Muscle layer of duodenum (tissue), 2 donors: ENCODE data around the gene SLC19A1.
A peak's percentile ranks its signal among the peaks of the same experiment; 100 is the strongest.

Source experiments
- H3K27ac ChIP-seq: one replicate; pipeline ENCODE4 v1.7.0; 2013; ENCODE audit warnings: mild to moderate bottlenecking, low read length
- H3K27me3 ChIP-seq: one replicate; pipeline ENCODE4 v1.7.0; 2013; ENCODE audit warnings: low read depth, mild to moderate bottlenecking, control low read depth, low read length
- H3K36me3 ChIP-seq, 2 donors: one replicate each; pipeline ENCODE4 v1.7.0; 2013; ENCODE audit warnings: low read length in 2 of 2, control low read depth in 1 of 2, mild to moderate bottlenecking in 1 of 2; ENCODE audit not compliant: insufficient read depth in 2 of 2, control insufficient read depth in 1 of 2
- H3K4me1 ChIP-seq, 2 donors: one replicate each; pipeline ENCODE4 v1.7.0; 2013; ENCODE audit warnings: low read length in 2 of 2, mild to moderate bottlenecking in 2 of 2, control low read depth in 1 of 2, moderate library complexity in 1 of 2; ENCODE audit not compliant: insufficient read depth in 2 of 2, control insufficient read depth in 1 of 2
- H3K4me3 ChIP-seq, 2 donors: one replicate each; pipeline ENCODE4 v1.7.0; 2013; ENCODE audit warnings: low read length in 2 of 2, low read depth in 1 of 2, mild to moderate bottlenecking in 1 of 2
- H3K9me3 ChIP-seq, 2 donors: one replicate each; pipeline ENCODE4 v1.7.0; 2013; ENCODE audit warnings: low read length in 2 of 2, control low read depth in 1 of 2, mild to moderate bottlenecking in 1 of 2; ENCODE audit not compliant: control insufficient read depth in 1 of 2
- donor health status: healthy.

SLC19A1 gene

DNA sequence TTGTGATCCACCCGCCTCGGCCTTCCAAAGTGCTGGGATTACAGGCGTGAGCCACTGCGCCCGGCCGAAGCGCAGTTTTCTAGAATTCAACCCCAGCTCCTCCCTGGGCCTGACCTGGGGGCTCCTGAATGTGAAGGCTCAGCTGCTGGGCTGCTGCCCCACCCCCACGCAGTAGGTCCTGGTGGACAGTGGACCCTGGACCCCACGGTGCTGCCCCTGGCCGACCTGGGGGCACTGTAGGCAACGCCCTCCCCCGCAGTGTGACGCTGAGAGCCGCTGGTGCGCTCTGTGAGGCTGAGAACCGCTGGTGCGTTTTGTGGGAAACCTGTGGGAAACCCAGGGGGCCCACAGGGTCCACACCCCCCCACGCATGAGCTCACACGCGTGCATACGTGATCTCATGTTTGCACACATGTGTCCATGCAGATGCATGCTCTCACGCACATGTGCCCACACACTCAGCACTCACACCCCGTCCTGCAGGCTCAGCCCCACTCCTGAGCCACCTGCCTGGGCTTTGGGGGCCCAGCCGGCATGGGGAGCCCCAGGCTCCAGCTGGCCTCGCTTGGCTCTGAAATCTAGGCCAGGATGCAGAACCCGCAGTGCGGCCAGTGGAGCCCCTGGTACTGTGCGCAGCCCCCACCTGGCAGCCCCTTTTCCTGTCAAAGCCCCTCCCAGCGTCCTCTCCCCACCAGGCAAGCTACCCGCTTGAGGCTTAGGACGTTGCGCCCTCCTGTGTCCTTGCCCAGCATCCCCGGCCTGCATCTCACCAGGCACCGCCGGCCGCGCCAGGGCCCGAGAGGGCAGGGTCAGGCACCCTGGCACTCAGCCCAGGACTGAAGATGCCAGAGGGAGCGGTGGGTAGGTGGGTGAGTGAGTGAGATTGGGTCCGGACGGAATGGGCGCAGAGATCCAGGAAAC lies 69.5 kb downstream of the SLC19A1 start:
- Histone ChIP-seq H3K27me3 (no peaks in the 10 kb centered on the region), H3K4me1 (peaks cover 0 to 40% of the 10 kb centered on the region in 2 donors), H3K4me3 (no peak overlapping the region), H3K9me3 (no peaks in the 10 kb centered on the region), H3K27ac (no peak overlapping the region), H3K36me3 (peaks cover 5 to 30% of the 10 kb centered on the region in 2 donors)

DNA sequence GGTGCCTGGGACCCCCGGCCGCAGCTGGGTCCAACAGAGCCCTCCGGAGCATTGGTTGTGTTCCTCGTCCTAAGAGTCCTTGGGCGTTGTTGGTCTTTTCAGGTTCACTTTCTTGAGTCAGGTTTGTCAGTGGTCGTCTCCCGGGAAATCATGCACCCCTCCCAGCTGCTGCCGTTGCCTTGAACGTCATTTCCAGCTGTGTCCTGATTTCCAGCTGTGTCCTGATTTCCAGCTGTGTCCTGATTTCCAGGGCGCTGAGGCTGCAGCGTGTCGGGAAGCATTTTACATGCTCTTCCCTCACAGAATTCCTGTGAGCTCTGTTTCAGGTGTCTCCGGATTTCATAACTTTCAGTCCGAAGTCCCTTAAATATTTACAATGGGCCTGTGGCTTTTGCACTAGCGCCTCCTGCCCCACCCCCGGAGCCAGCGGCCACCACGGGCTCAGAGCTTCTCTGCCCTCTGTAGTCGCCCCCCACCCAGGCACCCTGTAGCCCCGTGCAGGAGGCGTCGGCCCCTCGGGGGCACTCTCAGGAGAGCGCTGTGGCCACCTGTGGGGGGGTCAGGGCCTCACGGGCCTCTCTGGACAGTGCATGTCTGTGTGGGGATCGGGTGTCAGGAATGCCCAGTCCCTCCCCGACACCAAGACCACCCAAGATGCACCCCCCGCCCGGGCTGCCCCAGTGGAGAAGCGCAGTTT lies 70.6 kb downstream of the SLC19A1 start:
- Histone ChIP-seq H3K4me3 (peak overlapping the region in 1 of 2 donors; percentile 1), H3K36me3 (peaks cover 5 to 30% of the 10 kb centered on the region in 2 donors), H3K27ac (peak overlapping the region; percentile 31), H3K9me3 (no peaks in the 10 kb centered on the region), H3K4me1 (peaks cover 0 to 37% of the 10 kb centered on the region in 2 donors), H3K27me3 (no peaks in the 10 kb centered on the region)

DNA sequence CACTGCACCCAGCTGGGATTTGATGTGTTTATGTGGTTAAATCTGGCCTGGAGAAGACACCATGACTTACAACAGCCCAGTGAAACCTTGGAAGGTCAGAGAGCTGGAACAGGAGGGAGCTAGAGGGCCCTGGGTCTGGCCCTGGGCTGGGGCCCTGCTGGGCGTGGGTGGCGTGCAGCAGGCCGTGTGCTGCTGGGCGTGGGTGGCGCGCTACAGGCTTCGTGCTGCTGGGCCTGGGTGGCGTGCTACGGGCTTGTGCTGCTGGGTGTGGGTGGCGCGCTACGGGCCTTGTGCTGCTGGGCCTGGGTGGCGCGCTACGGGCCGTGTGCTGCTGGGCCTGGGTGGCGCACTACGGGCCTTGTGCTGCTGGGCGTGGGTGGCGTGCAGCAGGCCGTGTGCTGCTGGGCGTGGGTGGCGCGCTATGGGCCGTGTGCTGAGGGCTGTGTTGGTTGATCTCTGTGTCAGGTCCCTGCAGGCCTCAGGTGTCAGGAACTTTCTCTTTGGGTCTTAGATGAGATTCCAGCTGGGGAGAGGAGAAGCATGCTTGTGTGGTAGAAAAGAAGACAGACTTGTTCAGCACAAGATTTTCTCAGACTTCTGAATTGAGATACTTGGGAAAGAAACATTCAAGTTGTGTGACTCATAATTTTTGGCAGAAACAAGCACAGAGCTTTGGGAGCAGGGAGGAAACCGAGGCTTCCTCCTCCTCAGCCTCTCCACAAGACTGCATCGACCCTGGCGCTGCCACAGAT lies 71.3 kb downstream of the SLC19A1 start:
- Histone ChIP-seq H3K36me3 (peaks cover 0 to 26% of the 10 kb centered on the region in 2 donors), H3K9me3 (no peaks in the 10 kb centered on the region), H3K4me1 (peaks cover 0 to 37% of the 10 kb centered on the region in 2 donors), H3K4me3 (peak overlapping the region in 1 of 2 donors; percentile 1), H3K27me3 (no peaks in the 10 kb centered on the region), H3K27ac (peak overlapping the region; percentile 31)

DNA sequence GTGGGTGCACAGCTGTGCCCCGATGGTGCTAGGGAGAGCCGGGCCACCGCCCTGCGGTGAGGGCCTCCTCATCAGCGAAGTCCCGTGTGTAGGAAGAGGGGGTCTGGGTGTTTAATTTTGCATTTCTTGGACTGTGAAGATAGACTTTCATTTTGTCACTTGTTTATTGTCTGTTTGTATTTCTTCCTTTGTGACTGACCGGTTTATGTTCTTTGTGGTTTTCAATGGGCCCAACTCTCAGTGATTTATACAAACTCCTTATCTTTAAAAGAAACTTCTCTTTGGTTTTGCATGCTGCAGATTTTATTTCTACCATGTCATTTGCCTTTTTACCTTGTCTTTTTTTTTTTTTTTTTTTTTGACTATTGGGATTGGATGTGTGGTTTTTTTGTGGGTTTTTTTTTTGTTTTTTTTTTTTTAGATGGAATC lies 72.1 kb downstream of the SLC19A1 start:
- peaks cover 0 to 37% of the 10 kb centered on the region in 2 donors for H3K4me1 ChIP-seq
- H3K4me3 ChIP-seq = no peak overlapping the region
- peak overlapping the region; percentile 14 for H3K27ac ChIP-seq
- no peaks in the 10 kb centered on the region for H3K27me3 ChIP-seq
- H3K9me3 ChIP-seq = no peaks in the 10 kb centered on the region
- H3K36me3 ChIP-seq = peaks cover 0 to 19% of the 10 kb centered on the region in 2 donors

DNA sequence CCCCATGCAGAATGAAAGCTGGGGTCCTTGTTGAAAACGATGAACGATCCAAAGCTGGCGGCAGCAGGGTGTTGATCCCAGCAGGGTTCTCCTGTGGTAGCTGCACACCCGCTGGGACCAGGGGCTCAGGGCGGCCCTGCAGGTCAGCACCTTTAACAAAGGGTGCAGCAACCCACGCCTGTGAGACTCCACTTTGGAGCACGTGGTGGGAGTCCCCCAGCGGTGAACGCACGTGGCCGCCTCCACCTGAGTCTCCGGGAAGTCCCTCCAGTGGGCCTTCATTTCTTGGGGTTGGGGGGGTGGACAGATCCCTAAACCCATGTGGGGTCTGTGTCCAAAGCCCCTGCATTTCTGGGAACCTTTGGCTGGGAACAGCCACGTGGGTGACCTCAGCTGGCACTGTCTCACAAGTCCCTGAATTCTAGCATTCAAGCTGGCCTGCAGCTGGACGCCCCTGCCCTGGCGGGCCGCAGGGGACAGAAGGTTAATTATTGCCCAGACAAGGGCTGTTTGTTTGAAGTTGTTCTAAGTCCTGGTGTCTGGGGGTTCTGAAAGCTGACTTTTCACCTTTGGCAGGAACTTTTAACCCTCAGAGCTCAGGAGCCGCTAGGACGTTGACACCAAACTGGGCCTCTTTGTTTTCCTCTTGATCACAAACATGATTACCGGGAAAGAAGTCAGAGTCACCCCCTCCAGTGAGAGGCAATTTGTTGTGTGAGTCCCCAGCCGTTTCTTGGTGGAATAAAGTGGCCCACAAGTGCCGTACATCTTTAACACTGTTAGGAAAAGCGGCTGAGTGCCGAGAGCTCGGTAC lies 72.8 kb downstream of the SLC19A1 start:
- Histone ChIP-seq H3K36me3 (peaks cover 0 to 13% of the 10 kb centered on the region in 2 donors), H3K4me1 (peaks cover 0 to 37% of the 10 kb centered on the region in 2 donors), H3K4me3 (no peak overlapping the region), H3K9me3 (no peaks in the 10 kb centered on the region), H3K27ac (peak overlapping the region; percentile 14), H3K27me3 (no peaks in the 10 kb centered on the region)

DNA sequence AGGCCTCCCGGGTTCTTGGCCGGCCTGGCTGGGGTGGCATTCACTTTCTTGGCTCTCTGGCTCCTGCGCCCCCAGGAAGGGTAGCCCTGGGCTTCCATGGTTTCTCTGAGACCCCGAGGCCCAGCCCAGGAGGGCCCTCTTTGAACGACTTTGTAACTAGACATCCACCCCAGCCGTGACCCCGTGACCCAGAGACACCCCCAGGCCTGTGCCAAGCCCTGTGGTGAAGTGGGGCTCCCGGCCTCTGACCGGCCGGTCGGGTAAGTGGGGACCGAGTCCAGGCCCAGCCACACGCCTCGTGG lies 73.3 kb downstream of the SLC19A1 start:
- Histone ChIP-seq H3K4me3 (no peak overlapping the region), H3K27ac (no peak overlapping the region), H3K9me3 (no peaks in the 10 kb centered on the region), H3K4me1 (peaks cover 0 to 37% of the 10 kb centered on the region in 2 donors), H3K27me3 (no peaks in the 10 kb centered on the region), H3K36me3 (peaks cover 0 to 13% of the 10 kb centered on the region in 2 donors)

DNA sequence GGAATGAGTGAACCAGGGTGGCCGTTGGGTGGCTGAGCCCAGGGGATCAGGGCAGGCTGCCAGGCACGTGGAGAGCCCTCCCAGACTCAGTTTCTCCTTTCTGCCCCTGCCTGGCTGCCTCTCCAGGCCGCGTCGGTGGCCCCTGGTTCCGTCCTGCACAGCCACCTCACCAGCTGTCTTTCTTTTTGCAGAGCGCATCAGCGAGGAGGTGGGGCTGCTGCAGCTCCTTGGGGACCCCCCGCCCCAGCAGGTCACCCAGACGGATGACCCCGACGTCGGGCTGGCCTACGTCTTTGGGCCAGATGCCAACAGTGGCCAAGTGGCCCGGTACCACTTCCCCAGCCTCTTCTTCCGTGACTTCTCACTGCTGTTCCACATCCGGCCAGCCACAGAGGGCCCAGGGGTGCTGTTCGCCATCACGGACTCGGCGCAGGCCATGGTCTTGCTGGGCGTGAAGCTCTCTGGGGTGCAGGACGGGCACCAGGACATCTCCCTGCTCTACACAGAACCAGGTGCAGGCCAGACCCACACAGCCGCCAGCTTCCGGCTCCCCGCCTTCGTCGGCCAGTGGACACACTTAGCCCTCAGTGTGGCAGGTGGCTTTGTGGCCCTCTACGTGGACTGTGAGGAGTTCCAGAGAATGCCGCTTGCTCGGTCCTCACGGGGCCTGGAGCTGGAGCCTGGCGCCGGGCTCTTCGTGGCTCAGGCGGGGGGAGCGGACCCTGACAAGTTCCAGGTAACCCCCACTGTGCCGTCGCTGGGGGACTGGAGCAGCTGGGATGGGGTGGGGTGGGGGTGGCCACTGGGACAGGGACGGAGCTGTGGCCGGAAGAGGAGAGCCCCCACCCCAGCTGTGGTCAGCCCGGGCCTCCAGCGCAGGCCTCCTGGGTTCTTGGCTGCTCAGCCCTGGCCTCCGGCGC lies 73.9 kb downstream of the SLC19A1 start:
- peaks cover 0 to 37% of the 10 kb centered on the region in 2 donors for H3K4me1 ChIP-seq
- H3K27ac ChIP-seq = no peak overlapping the region

DNA sequence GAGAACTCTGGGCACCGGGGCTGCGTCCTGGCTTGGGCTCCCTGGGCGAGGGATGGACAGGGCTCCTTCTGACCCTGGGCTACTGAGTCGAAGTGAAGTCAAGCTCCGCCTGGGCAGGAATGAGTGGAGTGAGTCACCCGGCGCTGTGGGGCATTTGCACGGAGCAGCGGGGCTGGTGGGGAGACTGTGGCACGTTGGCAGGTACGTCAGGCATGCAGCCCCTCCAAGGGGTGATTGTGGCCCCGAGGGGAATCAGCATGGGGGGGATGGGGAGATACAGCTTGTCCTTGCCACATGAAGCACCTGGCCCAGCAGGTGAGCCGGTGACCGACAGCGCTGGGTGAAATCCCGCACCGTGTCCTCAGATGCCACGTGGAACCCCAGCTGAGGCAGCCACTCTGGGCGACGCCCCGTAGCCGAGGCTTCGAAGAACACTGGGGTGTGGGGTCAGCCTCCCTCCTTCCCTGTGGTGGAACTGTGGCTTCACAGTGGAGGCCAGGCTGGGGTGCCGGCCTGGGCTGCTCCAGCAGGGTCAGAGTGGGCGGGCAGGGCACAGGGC lies 74.9 kb downstream of the SLC19A1 start:
- no peak overlapping the region for H3K27ac ChIP-seq
- peaks cover 0 to 10% of the 10 kb centered on the region in 2 donors for H3K36me3 ChIP-seq
- peaks cover 0 to 28% of the 10 kb centered on the region in 2 donors for H3K4me1 ChIP-seq
- H3K27me3 ChIP-seq = no peaks in the 10 kb centered on the region
- H3K9me3 ChIP-seq = no peaks in the 10 kb centered on the region
- no peak overlapping the region for H3K4me3 ChIP-seq

More for the DNA sequence above, 73.9 kb downstream of the SLC19A1 start:
- Histone ChIP-seq H3K9me3 (no peaks in the 10 kb centered on the region), H3K4me3 (no peak overlapping the region), H3K27me3 (no peaks in the 10 kb centered on the region), H3K36me3 (peaks cover 0 to 13% of the 10 kb centered on the region in 2 donors)

DNA sequence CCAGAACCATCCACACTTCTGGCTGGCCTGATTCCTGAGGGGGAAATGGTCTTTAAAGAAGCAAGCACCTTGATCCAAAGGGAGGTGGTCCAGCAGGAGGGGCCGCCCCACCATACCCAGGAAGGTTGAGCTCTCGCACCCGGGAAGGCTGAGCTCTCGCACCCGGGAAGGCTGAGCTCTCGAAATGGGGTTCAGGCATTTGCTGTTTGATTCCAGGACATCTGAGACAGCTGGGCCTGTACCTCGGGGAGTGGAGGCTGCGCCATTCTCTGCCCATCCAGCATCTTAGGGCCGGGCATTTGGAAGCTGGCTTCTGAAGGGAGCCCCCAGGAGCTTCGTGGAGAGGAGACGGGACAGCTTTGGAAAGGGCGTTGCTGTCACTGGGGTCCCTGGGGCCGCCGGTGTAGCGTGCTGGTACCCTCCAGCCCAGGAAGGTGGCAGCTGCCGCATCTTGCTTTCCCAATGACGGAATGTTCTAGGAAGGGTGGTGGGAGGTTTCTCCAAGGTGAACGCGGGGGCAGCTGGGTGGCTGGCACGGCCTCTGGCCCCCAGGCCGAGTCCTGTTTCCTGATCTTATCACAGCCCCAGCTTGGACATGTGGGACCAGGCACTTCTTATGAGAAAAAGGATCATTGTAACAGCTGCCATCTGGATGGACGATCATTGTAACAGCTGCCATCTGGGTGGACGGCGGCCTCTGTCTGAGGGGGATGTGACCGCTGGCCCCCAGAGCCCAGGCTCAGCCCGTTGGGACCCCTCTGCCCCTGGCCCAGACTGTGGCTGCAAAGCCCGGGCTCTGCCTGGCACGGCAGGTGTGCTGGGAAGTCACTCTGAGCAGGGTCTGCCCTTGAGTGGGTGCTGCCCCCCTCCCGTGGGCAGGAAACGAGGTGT lies 75.7 kb downstream of the SLC19A1 start:
- H3K36me3 ChIP-seq = peaks cover 0 to 10% of the 10 kb centered on the region in 2 donors
- H3K9me3 ChIP-seq = no peaks in the 10 kb centered on the region
- H3K4me3 ChIP-seq = no peak overlapping the region
- peaks cover 0 to 21% of the 10 kb centered on the region in 2 donors for H3K4me1 ChIP-seq
- H3K27me3 ChIP-seq = no peaks in the 10 kb centered on the region
- H3K27ac ChIP-seq = no peak overlapping the region
